NCI-H1417 treated with DMSO at 0.1 percent for 48 hours (cell line): ENCODE data around the gene COX7B2.

Experiments
- DNase-seq: peaks from one replicate; lab custom pipeline; 2025; lab: John Stamatoyannopoulos, UW

Gene COX7B2, protein sequence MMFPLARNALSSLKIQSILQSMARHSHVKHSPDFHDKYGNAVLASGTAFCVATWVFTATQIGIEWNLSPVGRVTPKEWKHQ

DNA sequence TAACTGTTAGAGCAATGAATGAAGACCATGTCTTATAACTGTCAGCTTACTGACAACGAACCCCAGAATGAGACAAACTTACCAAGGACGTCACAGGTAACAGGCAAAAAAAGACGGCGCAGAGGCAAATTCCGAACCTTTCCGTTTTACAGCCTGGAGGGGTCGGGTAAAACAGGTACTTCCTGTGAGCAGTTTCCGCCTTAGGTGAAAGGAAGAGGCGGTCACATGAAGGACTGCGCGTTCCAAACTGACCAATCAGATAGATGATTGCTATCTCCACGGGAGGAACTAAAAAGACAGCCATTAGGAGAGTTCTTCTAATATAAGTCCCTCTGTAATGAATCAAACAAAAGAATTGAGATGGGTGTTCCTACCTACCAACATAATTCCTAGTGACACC lies at the start of gene COX7B2:
Gene COX7B2 (minus strand): TSS at position 168 of the 400 bp plus-strand sequence. CDS start 174,053 bp downstream, outside the sequence.
- no peak for DNase-seq

GRCh38 chr4:46956451-46956850 lies 47.4 kb upstream of the COX7B2 start:
- DNase-seq, result no peak

DNA sequence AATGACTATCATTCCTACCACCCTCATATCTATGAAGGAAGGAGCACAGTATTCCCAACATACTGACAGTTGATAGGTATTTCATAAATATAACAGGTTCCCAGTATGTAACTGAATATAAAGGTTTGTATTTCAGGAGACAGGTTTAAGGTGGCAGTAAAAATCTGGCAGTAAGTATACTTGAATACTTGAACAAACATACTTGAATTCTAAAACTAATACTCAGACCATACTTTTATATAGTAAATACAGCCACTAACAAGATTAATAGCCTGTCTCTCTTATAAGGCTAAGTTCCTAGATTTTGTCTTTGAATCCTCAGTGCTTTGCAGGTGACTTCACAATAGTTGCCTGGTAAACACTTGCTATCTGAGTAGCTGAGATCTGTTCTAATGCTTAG lies 46.6 kb upstream of the COX7B2 start:
- DNase-seq, result no peak

- DNase-seq, result no peak
These were observed 45.6 kb upstream of the COX7B2 start for GRCh38 chr4:46954643-46955042.

DNA sequence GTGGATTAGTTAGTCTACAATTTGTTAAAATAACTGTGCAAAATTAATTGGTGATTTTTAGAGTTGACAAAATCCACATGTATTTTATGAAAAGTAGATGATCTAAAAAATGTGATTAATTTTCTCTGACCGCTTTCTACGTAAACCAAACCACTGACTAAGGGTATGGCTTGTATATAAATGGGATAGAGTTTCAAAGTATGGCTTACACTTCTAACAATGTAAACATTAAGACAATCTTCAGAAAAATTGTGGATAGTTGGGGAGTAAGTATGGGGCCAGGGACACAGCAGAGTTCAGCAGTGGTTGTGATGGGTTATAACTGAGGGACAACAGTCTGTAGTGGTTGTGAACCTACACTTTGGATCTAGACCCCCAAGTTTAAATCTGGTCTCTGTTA lies 44.5 kb upstream of the COX7B2 start:
- DNase-seq, result no peak

GRCh38 chr4:46952451-46952850 lies 43.4 kb upstream of the COX7B2 start:
- DNase-seq, result no peak

- DNase-seq, result no peak
These were observed 41.8 kb upstream of the COX7B2 start for GRCh38 chr4:46950826-46951225.

GRCh38 chr4:46949822-46950221 lies 40.8 kb upstream of the COX7B2 start:
- DNase-seq, result no peak

DNA sequence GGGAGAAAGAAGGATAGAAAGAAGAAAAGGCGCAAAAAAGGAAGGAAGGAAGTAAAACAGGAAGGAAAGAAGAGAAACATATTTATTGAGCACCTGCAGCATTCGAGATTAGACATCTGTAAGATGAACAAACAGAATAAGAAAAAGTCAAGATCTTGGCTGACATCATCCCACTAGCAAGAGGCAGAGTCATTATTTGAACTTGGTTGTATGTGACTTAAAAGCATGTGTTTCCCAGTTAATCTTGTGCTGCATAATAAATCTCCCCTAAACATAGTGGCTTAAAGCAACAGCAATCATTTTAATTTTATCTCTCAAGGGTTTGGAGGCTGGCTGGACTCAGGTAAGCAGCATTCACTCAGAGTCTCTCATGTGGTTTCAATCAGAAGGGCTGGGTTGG lies 38.5 kb upstream of the COX7B2 start:
- DNase-seq, result no peak

DNA sequence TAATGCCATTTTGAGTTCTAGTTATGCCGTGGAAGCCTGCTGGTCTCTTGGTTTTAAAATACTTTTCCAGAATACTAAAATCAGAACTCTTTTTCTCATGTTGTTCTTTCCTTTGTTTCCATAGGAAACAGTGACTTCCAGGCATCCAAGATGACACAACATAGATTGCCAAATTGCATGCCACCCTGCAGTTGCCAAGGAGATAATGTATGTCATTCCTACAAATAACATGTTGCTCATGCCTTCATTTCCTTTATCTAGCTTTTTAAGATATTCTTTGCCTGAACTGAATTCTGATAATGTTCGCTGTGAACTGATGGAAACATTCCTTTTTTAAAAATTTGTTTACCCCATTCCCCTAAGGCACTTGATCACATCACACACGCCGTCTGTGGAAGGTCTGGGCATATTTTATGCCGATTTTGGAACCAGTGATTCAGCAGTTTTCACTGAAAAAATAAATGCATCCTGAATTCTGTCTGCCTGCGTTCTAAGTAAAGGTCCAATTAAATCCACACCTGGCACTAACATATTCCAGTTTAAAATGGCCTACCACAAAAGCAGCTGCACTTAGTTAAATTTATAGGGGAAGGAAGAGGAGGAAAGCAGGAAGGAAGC lies 38.0 kb upstream of the COX7B2 start:
- no peak for DNase-seq

- DNase-seq, result no peak
These were observed 36.0 kb upstream of the COX7B2 start for GRCh38 chr4:46945062-46945461.

DNA sequence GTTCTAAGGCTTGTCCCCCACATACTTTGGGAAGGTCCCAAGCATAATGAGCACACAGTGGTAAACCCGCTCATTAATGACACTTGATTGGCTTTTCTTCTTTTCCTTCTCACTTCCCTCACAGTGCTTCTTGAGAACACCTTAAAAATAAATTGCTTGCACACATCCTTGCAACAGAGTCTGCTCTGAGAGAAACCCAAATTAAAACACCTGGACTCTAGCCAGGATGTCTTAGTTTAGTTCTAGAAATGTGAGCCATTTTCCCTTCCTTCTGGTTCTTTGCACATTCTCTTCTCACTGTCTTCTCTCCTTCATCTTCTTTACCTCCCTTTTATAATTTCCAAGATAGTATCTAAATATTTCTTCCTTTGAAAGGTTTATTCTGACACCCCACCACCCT lies 35.3 kb upstream of the COX7B2 start:
- DNase-seq, result no peak

DNA sequence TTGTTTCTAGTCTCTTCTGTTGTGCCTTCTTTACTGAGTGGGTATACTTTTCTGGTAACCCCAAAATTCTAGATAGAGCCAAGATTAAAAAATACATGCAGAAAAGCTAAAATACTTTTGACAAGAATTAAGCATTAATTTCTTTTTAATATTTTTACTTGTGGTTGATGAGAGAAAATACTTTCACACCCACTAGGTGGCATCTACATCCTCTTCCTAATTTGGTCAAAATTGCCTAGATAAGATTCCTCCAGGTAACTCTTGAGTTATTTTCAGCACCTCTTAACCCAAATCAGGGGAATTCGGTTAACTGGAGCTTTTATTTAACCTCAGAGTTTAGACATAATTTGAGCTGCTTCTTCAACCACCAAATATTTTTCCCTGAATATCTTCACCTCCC lies 28.4 kb upstream of the COX7B2 start:
- DNase-seq, result no peak

GRCh38 chr4:46934726-46935125 lies 25.7 kb upstream of the COX7B2 start:
- DNase-seq, result no peak

- DNase-seq, result no peak
These were observed 24.6 kb upstream of the COX7B2 start for GRCh38 chr4:46933686-46934085.

GRCh38 chr4:46931981-46932380 lies 22.9 kb upstream of the COX7B2 start:
- no peak for DNase-seq

DNA sequence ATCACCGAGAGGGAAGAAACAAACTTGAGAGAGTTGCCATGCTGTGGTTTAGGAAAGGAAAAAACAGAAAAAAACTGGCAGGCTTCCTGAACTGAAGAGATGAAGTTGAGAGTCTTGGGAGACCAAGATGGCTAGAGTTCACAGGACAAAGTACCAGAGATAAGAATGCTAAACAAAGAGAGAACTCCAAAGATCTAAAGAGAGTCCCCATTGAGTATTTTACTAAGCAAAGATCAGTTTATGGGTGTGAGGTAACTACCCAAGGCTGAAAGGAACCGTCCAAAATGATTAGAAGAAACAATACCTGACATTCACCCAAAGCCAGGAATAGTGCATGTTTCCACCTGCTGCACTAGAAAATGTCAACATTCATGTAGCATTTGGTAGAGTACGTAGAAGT lies 21.8 kb upstream of the COX7B2 start:
- no peak for DNase-seq

GRCh38 chr4:46927201-46927600 lies 18.2 kb upstream of the COX7B2 start:
- DNase-seq, result no peak

DNA sequence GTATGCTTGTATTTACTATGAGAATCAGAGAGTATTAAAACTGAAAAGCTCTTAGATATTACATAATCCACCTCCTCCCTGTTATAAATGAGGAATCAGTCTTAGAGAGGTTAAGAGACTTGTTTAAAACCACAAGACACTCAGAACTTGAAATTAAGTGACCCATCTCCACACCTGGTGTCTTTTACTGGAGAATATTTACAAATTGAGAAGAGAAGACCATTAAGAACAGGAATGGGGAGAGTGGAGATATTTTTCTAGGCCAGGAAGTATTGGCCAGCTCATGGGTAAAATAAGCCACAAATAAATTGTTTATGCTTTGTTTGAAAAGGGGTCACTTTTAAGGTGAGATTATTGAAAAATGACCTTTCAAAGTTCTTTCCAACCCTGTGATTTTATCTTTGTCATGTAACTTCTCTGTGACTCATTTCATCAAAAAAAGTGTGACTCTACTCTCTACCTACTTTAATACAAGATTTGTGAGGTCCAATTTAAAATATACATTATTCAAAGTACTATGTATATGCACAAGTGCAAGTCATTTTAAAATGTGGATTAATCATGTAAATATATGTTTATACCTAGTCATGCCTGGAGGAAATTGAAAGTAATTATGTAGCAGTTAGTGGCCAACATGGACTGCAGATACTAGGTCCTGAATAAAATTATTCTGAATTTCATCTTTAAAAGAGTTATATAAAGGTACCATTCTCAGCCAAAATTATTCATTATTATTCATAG lies 15.9 kb upstream of the COX7B2 start:
- DNase-seq, result no peak

- no peak for DNase-seq
These were observed 13.2 kb upstream of the COX7B2 start for GRCh38 chr4:46922205-46922604.

GRCh38 chr4:46908148-46908547 lies 897 bp downstream of the COX7B2 start:
- no peak for DNase-seq

- DNase-seq, result no peak
These were observed 9.0 kb downstream of the COX7B2 start for GRCh38 chr4:46900082-46900481.

GRCh38 chr4:46894826-46895225 lies 14.2 kb downstream of the COX7B2 start:
- no peak for DNase-seq

DNA sequence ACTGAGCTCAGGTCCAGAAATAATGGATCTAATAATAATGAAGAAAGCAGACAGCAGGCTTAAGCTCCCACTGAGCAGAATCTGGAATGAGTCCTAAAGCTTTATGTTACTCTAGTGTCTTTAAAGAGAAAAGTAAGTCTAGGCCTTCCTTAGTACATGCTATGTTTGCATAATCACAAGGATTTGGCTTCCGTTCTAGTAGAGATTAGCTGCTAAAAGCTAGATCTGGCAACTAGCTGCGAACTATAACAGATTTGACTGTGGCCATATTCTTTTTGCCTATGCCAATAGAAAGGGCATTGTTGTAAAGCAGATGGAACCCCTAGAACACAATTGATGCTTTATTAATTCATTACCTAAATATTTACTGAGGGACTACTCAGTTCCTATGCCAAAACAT lies 19.0 kb downstream of the COX7B2 start:
- DNase-seq, result no peak
